Measurements from ENCODE around the gene PLCB1.

The PLCB1 gene

GRCh38 chr20:8248051-8248450, 116.0 kb downstream of the PLCB1 start:
- DNase-seq, result no peak

GRCh38 chr20:8249634-8250033, 117.6 kb downstream of the PLCB1 start:
- DNase-seq, result no peak

- no peak for DNase-seq
These were observed 118.6 kb downstream of the PLCB1 start for GRCh38 chr20:8250539-8251200.

GRCh38 chr20:8251201-8251575, 119.1 kb downstream of the PLCB1 start:
- no peak for DNase-seq

GRCh38 chr20:8254911-8255582, 123.0 kb downstream of the PLCB1 start:
- DNase-seq, result no peak

- no peak for DNase-seq
These were observed 124.0 kb downstream of the PLCB1 start for GRCh38 chr20:8255945-8256632.

GRCh38 chr20:8260837-8261251, 128.8 kb downstream of the PLCB1 start:
- no peak for DNase-seq

- no peak for DNase-seq
These were observed 130.7 kb downstream of the PLCB1 start for GRCh38 chr20:8262721-8263120.

- no peak for DNase-seq
These were observed 133.5 kb downstream of the PLCB1 start for GRCh38 chr20:8265588-8265987.

- no peak for DNase-seq
These were observed 134.9 kb downstream of the PLCB1 start for GRCh38 chr20:8267009-8267408.

- no peak for DNase-seq
These were observed 139.7 kb downstream of the PLCB1 start for GRCh38 chr20:8271727-8272126.

- DNase-seq, result no peak
These were observed 140.7 kb downstream of the PLCB1 start for GRCh38 chr20:8272766-8273165.

- no peak for DNase-seq
These were observed 152.8 kb downstream of the PLCB1 start for GRCh38 chr20:8284902-8285301.

- no peak for DNase-seq
These were observed 155.3 kb downstream of the PLCB1 start for GRCh38 chr20:8287340-8287739.

- DNase-seq, result no peak
These were observed 159.1 kb downstream of the PLCB1 start for GRCh38 chr20:8291200-8291599.

GRCh38 chr20:8291873-8292272, 159.8 kb downstream of the PLCB1 start:
- no peak for DNase-seq

GRCh38 chr20:8292793-8293192, 160.7 kb downstream of the PLCB1 start:
- DNase-seq, result no peak

GRCh38 chr20:8293750-8294149, 161.7 kb downstream of the PLCB1 start:
- no peak for DNase-seq

- DNase-seq, result no peak
These were observed 164.5 kb downstream of the PLCB1 start for GRCh38 chr20:8296536-8296935.

GRCh38 chr20:8298426-8299043, 166.5 kb downstream of the PLCB1 start:
- no peak for DNase-seq

GRCh38 chr20:8299921-8300320, 167.9 kb downstream of the PLCB1 start:
- no peak for DNase-seq

GRCh38 chr20:8301655-8302054, 169.6 kb downstream of the PLCB1 start:
- DNase-seq, result no peak

- DNase-seq, result no peak
These were observed 171.6 kb downstream of the PLCB1 start for GRCh38 chr20:8303651-8304050.

Measured in NCI-H1048 (cell line).